GM12878 (cell line): Measurements from ENCODE around the gene DDAH1. TPM values are rescaled to one million over a fixed set of nuclear protein-coding genes. Genes with fewer than 3 reads are reported as not detected.

Experiments
- ATAC-seq: fragments of 200-7000 bp; cut with Tn5 transposase; 3 replicates; pipeline ENCODE4 v1.9.1; 2020; ENCODE audit warnings: mild to moderate bottlenecking, moderate library complexity
- BruUV-seq: library from RNA; stranded (reverse); fragments of 400-500 nt; replicated peaks from 2 replicates; lab custom pipeline; 2021; lab: Mats Ljungman, UMichigan
- CTCF ChIA-PET: fragments of 300-600 bp; sonication (Branson Sonifier 250); formaldehyde crosslinking; extraction: SDS; loops from one replicate; lab custom pipeline; 2021; ENCODE audit warnings: inconsistent platforms; lab: Yijun Ruan, JAX
- POLR2A ChIA-PET: fragments of 350-600 bp; formaldehyde crosslinking; extraction: SDS; loops from one replicate; lab custom pipeline; 2021; ENCODE audit warnings: inconsistent platforms; lab: Charles Lee
- RAD21 ChIA-PET: fragments of 300-600 bp; sonication (Branson Sonifier 250); formaldehyde crosslinking; loops from one replicate; lab custom pipeline; 2023; ENCODE audit warnings: antibody characterized with exemption; ENCODE audit not compliant: unreplicated experiment; lab: Charles Lee
- SMC1A ChIA-PET: fragments of 300-600 bp; sonication (Branson Sonifier 250); formaldehyde crosslinking; loops from one replicate; lab custom pipeline; 2023; ENCODE audit not compliant: unreplicated experiment, uncharacterized antibody; lab: Charles Lee
- DNase-seq: peaks from one replicate; pipeline ENCODE4 v3.0.0-alpha.2; 2011; ENCODE audit warnings: low read depth, low spot score
- FAIRE-seq: peaks from 3 replicates; lab custom pipeline; 2011; peaks lifted over from hg19 to GRCh38; lab: Jason Lieb, UNC
- H2AFZ ChIP-seq: 2 replicates; pipeline ENCODE4 v1.6.0; 2011; ENCODE audit warnings: low read depth, low read length, control low read depth; ENCODE audit not compliant: control insufficient read depth
- H3K27ac ChIP-seq: 2 replicates; pipeline ENCODE4 v1.5.1; 2011; ENCODE audit warnings: control low read depth; ENCODE audit not compliant: control insufficient read depth, insufficient read depth
- H3K27me3 ChIP-seq, 2 experiments: replicated peaks in 1 of 2; 2 replicates each; pipeline versions ENCODE4 v1.6.0 to v1.6.1; 2011; ENCODE audit warnings: low read length in 1 of 2; ENCODE audit not compliant: control insufficient read depth in 2 of 2, insufficient read depth in 2 of 2
- H3K36me3 ChIP-seq, 2 experiments: 2 replicates each; pipeline ENCODE4 v1.5.1; 2011; ENCODE audit warnings: low read length in 1 of 2; ENCODE audit not compliant: control insufficient read depth in 2 of 2, insufficient read depth in 2 of 2
- H3K4me1 ChIP-seq: 2 replicates; pipeline ENCODE4 v1.6.1; 2011; ENCODE audit warnings: mild to moderate bottlenecking, low read length, moderate library complexity, mixed read lengths; ENCODE audit not compliant: control insufficient read depth, insufficient read depth
- H3K4me2 ChIP-seq: 2 replicates; pipeline ENCODE4 v1.6.0; 2011; ENCODE audit warnings: control low read depth; ENCODE audit not compliant: control insufficient read depth, insufficient read depth
- H3K4me3 ChIP-seq: fragments of 200-600 bp; sonication (generic); 2 replicates; pipeline ENCODE4 v1.5.1; 2016
- H3K79me2 ChIP-seq: 2 replicates; pipeline ENCODE4 v1.6.0; 2011; ENCODE audit warnings: low read length; ENCODE audit not compliant: control insufficient read depth, insufficient read depth
- H3K9ac ChIP-seq: 2 replicates; pipeline ENCODE4 v1.8.0; 2011; ENCODE audit warnings: low read length, control low read depth, mixed read lengths; ENCODE audit not compliant: control insufficient read depth, insufficient read depth
- H3K9me3 ChIP-seq: replicated peaks from 3 replicates; pipeline ENCODE4 v1.5.1; 2011; ENCODE audit warnings: mild to moderate bottlenecking, low read length; ENCODE audit not compliant: control insufficient read depth, insufficient read depth
- H4K20me1 ChIP-seq: 2 replicates; pipeline ENCODE4 v1.6.0; 2011; ENCODE audit not compliant: control insufficient read depth, insufficient read depth
- EED ChIP-seq: sonication (generic); IDR thresholded peaks from 2 replicates; pipeline ENCODE4 v1.6.1; 2016; ENCODE audit warnings: antibody characterized with exemption, low read depth
- ELK1 ChIP-seq: IDR thresholded peaks from 2 replicates; pipeline ENCODE4 v1.6.1; 2012; ENCODE audit warnings: low read depth, low read length, improper control_type of control experiment
- GATAD2B ChIP-seq: fragments of 450-650 bp; conservative IDR thresholded peaks from 2 replicates; pipeline ENCODE4 v1.6.1; 2017; ENCODE audit warnings: low read depth, mild to moderate bottlenecking, moderate library complexity
- LARP7 ChIP-seq: fragments of 450-650 bp; IDR thresholded peaks from 2 replicates; pipeline ENCODE4 v1.6.1; 2017; ENCODE audit warnings: mild to moderate bottlenecking
- PRDM15 ChIP-seq: fragments of 450-650 bp; formaldehyde crosslinking; IDR thresholded peaks from 2 replicates; pipeline ENCODE4 v1.4.0; 2020; ENCODE audit warnings: mild to moderate bottlenecking, moderate library complexity
- WRNIP1 ChIP-seq: IDR thresholded peaks from 2 replicates; pipeline ENCODE4 v1.6.1; 2011; ENCODE audit warnings: low read depth, low read length, improper control_type of control experiment, borderline replicate concordance
- ZBTB40 ChIP-seq: fragments of 450-650 bp; IDR thresholded peaks from 2 replicates; pipeline ENCODE4 v1.6.1; 2016; ENCODE audit warnings: mild to moderate bottlenecking, moderate library complexity, borderline replicate concordance
- ZNF687 ChIP-seq: fragments of 450-650 bp; IDR thresholded peaks from 2 replicates; pipeline ENCODE4 v1.6.1; 2017; ENCODE audit warnings: mild to moderate bottlenecking, moderate library complexity
- WGBS: methylation state at CpG from one replicate; pipeline ENCODE4 v1.1.6; 2016; ENCODE audit warnings: low lambda C conversion rate; ENCODE audit not compliant: insufficient replicate concordance, insufficient coverage; ENCODE audit errors: missing lambda C conversion rate; 5-methylcytosine and 5-hydroxymethylcytosine counted together
- in situ Hi-C: fragments of 300-500 bp; cut with MboI; formaldehyde crosslinking; loops from 9 replicates; pipeline ENCODE4 v1.14.3; 2018; ENCODE audit warnings: mixed read lengths
- intact Hi-C: fragments of 100-400 bp; cut with micrococcal nuclease; formaldehyde crosslinking; loops from one replicate; pipeline ENCODE4 v1.14.2; 2022; ENCODE audit not compliant: unreplicated experiment
- polyA plus RNA-seq, 11 experiments: library from polyadenylated mRNA; depleted of rRNA in 4 of 11; unstranded in 6 of 11; stranded (reverse) in 5 of 11; fragments of >200 nt; fragmentation: Nextera tagmentation in 4 of 11; fragmentation: Illumina TruSeq in 1 of 11; extraction: Ambion mirVana in 4 of 11; extraction: Trizol in 1 of 11; gene quantifications; 1 replicate in 1 of 11; 2 replicates in 10 of 11; pipeline versions ENCODE4 v1.2.1 to v1.2.3, GENCODE V29; 2011 to 2016; ENCODE audit warnings: inconsistent platforms in 2 of 11, missing spikeins in 2 of 11, low read depth in 1 of 11
- total RNA-seq, 4 experiments: library from RNA; depleted of rRNA in 3 of 4; stranded (reverse); fragments of >200 nt in 3 of 4; fragmentation: Illumina TruSeq in 1 of 4; extraction: Trizol in 1 of 4; gene quantifications; 2 replicates each; pipeline versions ENCODE4 v1.2.1 to v1.2.3, GENCODE V29; 2013 to 2021

DDAH1 gene
- total and polyA plus RNA-seq, 10 of the 15 experiments (the other 5 are each of a cell fraction or from before 2014, with no cell fraction given): 0.07 to 0.88 (median 0.27) TPM; not detected in 6

GRCh38 chr1:85447006-85447943, 17.7 kb downstream of the DDAH1 start:
- in situ Hi-C loops: no loop called here
- H3K9me3 ChIP-seq: no peaks in the 10 kb centered on the region
- no peaks in the 10 kb centered on the region for H3K36me3 ChIP-seq
- no peak overlapping the region for H3K27ac ChIP-seq
- SMC1A ChIA-PET: no interaction called here
- H3K27me3 ChIP-seq: no peaks in the 10 kb centered on the region; a peak in 1 of 4 replicates
- WGBS: 44% methylated on average over 4 of the region's 4 CpGs
- CTCF ChIA-PET: interaction anchor here (1.4 kb wide), 1 partner anchor 14 kb away, joined by 4 read pairs; no protein-coding TSS in a partner anchor
- H2AFZ ChIP-seq: no peak overlapping the region
- H3K79me2 ChIP-seq: no peaks in the 10 kb centered on the region
- POLR2A ChIA-PET: no interaction called here
- no peak for DNase-seq
- H3K9ac ChIP-seq: no peak overlapping the region
- RAD21 ChIA-PET: no interaction called here
- no peaks in the 10 kb centered on the region for H4K20me1 ChIP-seq
- FAIRE-seq: no peak
- no peak overlapping the region for H3K4me3 ChIP-seq
- BruUV-seq: no TSS peak
- ATAC-seq: no peak
- no peak overlapping the region for H3K4me2 ChIP-seq
- H3K4me1 ChIP-seq: no peaks in the 10 kb centered on the region
- intact Hi-C loops: no loop called here
- TF ChIP-seq EED (no peak), GATAD2B (no peak), ZBTB40 (no peak), ELK1 (no peak), PRDM15 (CRISPR knock-in tag) (no peak), WRNIP1 (no peak), ZNF687 (no peak), LARP7 (no peak)
